HG03521 (cell line): ENCODE results near the gene SLC35A4.
A peak's percentile ranks its signal among the peaks of the same experiment; 100 is the strongest.

Experiments
- ATAC-seq: cut with Tn5 transposase; IDR thresholded peaks from one replicate; pipeline ENCODE4 v1.9.1; 2021; ENCODE audit warnings: mild to moderate bottlenecking, moderate library complexity; ENCODE audit not compliant: unreplicated experiment

The SLC35A4 gene, protein sequence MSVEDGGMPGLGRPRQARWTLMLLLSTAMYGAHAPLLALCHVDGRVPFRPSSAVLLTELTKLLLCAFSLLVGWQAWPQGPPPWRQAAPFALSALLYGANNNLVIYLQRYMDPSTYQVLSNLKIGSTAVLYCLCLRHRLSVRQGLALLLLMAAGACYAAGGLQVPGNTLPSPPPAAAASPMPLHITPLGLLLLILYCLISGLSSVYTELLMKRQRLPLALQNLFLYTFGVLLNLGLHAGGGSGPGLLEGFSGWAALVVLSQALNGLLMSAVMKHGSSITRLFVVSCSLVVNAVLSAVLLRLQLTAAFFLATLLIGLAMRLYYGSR

GRCh38 chr5:140564196-140565023 lies at the start of gene SLC35A4, which contains the start of gene APBB3:
TSS of gene SLC35A4 (plus strand) at chr5:140564828. CDS start at chr5:140567170, 2,342 bp downstream.
TSS of gene APBB3 (minus strand) at chr5:140564598. CDS start at chr5:140564245, 353 bp downstream.
- ATAC-seq, result peak; percentile 88

- ATAC-seq, result no peak
These were observed 40.6 kb upstream of the SLC35A4 start for GRCh38 chr5:140524003-140524402.

- no peak for ATAC-seq
These were observed 24.4 kb upstream of the SLC35A4 start for GRCh38 chr5:140540227-140540626.

GRCh38 chr5:140542972-140543371 lies 21.7 kb upstream of the SLC35A4 start:
- no peak for ATAC-seq

DNA sequence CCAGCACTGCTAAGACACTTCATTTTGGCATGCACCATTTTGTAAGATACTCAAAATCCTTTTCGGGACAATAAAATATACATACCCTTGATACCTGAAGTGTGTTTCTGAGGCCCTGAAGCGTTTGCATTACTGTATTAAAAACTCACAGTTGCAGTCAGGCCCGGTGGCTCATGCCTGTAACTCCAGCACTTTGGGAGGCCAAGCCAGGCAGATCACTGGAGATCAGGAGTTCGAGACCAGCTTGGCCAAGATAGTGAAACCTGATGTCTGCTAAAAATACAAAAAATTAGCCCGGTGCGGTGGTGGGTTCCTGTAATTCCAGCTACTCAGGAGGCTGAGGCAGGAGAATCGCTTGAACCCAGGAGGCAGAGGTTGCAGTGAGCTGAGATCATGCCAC lies 19.6 kb upstream of the SLC35A4 start:
- ATAC-seq, result no peak

DNA sequence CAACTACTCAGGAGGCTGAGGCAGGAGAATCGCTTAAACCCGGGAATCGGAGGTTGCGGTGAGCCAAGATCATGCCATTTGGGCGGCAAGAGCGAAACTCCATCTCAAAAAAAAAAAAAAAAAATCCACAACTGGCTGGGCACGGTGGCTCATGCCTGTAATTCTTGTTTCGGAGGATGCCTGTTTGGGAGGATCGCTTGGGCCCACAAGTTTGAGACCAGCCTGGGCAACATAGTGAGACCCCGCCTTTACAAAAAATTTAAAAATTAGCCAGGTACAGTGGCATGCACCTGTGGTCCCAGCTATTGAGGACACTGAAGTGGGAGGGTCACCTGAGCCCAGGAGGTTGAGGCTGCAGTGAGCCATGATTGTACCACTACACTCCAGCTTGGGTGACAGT lies 19.0 kb upstream of the SLC35A4 start:
- ATAC-seq, result no peak

DNA sequence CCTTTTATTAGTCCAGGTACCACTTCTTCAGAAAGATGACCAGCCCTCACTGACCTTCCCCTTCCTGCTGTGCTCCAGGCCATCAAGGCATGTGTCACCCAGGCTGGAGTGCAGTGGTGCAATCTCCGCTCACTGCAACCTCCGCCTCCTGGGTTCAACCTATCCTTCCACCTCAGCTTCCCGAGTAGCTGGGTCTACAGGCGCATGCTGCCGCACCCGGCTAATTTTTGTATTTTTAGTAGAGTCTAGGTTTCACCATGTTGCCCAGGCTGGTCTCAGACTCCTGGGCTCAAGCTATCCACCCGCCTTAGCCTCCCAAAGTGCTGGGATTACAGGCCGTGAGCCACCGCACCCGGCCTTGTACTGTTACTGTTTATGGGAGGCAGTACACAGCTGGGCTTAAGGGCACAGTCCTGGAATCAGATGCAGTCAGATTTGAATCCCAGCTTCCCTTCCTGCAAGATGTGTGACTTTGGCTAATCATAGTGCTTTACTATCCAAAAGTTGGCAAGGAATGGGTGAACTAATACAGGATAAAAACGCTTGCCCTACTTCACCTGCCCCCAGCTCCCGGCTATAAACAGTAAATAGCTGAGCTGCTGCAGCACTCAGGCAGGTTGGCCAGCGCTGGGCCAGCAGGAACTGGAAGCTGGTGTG lies 17.6 kb upstream of the SLC35A4 start:
- ATAC-seq, result no peak

DNA sequence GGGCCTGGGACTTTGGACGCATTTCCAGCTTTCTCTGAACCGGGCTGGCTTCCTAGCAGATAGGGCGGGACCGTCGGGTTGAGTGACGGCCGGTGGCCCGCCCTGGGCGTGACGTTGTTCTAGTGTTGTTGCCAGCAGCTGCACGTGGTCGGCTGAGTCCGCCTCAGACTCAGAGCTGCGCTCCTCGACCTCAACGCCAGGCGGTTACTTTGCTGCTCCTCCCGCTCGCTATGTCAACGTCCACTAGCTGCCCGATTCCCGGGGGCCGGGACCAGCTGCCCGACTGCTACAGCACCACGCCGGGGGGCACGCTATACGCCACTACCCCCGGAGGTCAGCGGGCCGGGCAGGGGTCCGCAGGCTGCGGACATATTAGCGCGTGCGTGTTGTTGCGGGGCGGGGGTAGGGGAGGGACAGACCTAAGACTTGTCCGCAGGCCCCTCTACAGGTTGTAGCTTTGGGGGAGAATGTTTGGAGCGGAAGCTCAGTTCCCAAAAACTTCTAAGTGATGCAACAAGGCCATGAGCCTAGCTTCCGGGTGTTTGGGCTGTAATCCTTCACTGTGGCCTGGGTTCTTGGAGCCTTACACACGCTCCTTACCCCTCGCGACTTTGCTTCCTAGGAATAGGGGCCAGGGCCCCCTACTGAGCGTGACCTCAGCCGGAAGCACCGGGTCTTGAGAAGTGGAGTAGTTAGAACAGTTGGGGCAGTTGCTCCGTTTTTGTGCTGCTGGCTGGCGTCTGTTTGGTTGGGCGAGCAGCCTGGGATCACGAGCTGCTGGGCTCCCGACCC lies 16.9 kb upstream of the SLC35A4 start, which contains the start of gene EIF4EBP3:
EIF4EBP3 (plus strand) TSS at position 155 of the 792 bp plus-strand sequence; CDS start at position 231, 76 bp downstream.
- peak; percentile 99 for ATAC-seq

DNA sequence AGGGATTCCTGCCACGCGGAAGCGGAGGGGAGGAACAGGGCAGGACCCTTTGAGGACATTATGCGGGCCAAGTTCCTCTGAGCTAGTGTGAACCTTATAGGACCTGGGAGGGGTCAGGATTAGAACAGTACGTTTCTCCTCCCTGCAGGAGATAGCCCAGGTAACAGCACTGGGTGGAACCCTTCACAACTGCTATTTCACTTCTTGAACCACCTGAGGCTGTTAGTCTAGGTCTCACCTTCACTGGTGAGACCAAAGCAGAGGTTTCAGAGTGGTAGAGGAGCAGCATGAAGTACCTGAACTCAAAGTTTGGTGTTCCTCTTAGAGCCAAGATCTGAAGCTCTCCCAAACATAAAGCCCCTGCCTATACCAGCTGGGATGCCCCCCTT lies 16.3 kb upstream of the SLC35A4 start:
- ATAC-seq, result no peak

DNA sequence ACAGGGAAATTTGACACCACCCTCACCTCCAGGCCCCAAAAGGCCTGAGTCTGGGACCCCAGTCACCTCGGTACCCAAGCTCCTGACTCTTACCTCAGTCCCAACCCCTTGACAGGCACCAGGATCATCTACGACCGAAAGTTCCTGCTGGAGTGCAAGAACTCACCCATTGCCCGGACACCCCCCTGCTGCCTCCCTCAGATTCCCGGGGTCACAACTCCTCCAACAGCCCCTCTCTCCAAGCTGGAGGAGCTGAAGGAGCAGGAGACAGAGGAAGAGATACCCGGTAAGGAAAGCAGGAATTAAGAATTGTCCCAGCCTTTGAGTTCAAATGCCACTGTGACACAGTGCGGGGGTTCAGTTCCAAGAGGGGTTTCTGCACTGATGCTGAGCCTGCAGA lies 15.8 kb upstream of the SLC35A4 start:
- ATAC-seq, result no peak

GRCh38 chr5:140549237-140550144 lies 15.1 kb upstream of the SLC35A4 start:
- no peak for ATAC-seq

- no peak for ATAC-seq
These were observed 14.2 kb upstream of the SLC35A4 start for GRCh38 chr5:140550147-140551079.

DNA sequence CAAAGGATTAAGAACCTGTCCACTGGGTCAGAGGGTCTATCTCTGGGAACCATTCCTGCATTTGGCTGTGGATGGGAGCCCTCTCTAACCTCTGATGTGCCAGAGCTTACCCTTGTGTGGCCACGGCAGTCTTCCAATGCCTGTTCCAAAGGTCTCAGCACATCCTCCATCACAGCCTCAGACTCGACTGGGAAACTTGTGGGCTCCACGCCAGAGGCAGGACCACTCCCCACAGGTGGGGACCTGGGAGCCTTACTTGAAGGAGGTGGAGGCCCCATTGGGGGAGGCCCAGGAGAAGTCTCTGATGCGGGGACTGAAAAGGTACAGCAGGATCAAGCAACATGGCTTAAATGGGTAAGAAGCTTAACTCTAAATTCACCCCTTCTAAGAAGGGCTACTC lies 12.8 kb upstream of the SLC35A4 start:
- no peak for ATAC-seq

GRCh38 chr5:140553657-140554056 lies 11.0 kb upstream of the SLC35A4 start:
- ATAC-seq, result no peak

DNA sequence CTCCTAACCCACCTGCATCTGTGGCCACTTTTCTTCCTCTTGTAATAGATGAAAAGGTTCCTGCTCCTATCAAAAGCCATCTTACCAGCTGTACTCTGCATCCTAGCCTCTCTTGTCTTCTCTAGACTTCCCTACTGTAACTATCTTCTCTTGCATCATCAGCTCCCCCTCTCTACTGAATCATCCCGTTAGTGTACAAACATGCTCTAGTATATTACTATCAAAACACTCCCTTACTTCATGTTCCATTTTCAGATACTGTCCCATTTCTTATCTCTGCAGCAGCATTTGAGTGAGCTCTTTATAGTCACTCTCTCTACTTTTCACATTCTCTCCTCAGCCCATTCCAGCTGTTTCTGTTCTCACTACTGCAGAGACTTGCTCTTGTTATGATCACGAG lies 10.2 kb upstream of the SLC35A4 start:
- ATAC-seq, result no peak

GRCh38 chr5:140555747-140556312 lies 8.8 kb upstream of the SLC35A4 start:
- ATAC-seq, result peak; percentile 29

GRCh38 chr5:140556438-140556837 lies 8.2 kb upstream of the SLC35A4 start:
- ATAC-seq, result no peak

DNA sequence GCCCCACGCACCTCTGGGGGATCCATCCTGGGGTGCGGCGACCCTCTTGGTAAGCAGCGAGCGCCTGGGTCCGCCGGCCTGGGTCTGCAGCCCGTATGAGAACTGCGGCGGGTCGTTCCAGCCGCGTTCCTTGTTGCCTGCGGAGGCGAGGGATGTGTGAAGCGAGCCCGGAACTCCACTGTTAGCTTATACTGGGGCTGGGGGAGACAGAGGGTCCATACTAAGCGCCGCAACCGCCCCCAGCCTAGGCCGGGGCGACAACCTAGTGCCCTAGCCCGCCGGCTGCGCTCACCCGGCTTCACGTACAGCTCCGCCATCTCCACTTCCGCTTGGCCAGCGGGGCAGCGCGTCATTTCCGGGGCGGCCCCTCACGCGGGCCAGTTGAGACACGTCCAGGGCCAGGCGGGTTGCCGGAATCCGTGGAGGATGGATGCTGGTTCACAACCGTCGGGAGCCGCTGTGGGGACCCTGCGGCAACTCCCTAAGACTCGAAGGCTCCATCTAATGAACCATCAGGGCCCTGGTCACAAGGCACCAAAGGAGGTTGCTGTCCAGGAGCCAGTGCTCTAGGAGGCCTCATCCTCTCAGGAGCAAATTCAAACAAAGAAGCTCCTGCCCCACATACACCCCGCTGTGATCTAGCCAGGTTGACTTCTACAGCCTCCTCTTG lies 7.4 kb upstream of the SLC35A4 start, which contains the start of gene SRA1:
SRA1 (minus strand) TSS at position 338 of the 670 bp plus-strand sequence; CDS start at position 317, 21 bp downstream.
- ATAC-seq, result peak; percentile 96
